GM21576 (cell line): ENCODE data around the gene WASF3.

Experiments used
- ATAC-seq: cut with Tn5 transposase; IDR thresholded peaks from one replicate; pipeline ENCODE4 v1.9.1; 2021; ENCODE audit warnings: mild to moderate bottlenecking, moderate library complexity; ENCODE audit not compliant: unreplicated experiment

The WASF3 gene

DNA sequence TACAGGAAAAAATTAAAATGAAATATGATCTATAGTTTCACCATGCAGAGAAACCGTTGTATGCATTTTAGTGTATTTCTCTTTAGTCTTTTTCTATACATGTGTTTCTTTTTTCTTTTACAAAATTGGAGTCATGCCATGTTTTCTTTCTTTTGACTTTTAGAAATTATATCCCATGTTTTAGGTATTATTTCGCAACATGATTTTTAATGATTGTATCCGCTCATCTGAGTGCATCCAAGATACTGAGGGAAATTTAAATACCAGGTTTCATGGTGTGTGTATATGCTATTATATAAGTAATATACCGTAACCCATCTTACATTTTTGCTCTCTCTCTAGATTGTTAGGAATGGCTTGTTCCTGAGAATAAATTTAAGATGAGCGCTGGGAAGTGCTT lies 120.8 kb downstream of the WASF3 start:
- ATAC-seq: no peak

GRCh38 chr13:26678796-26679195 lies 121.3 kb downstream of the WASF3 start:
- no peak for ATAC-seq

GRCh38 chr13:26679411-26680122 lies 122.1 kb downstream of the WASF3 start:
- no peak for ATAC-seq

DNA sequence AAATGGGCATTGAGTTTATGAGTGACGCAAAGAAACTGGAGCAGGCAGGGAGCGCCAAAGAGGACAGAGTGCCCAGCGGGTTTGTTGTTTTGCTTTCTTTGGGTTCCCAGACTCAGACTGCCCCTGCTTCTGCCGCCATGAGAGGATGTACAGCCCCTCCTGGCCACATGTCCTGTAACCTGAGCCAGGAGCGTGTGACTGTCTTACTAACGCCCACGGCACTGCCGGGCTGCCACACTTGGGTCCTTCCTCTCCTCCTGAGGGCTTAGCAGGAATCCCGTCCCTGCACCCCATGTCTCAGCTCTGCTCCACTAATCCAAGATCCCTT lies 122.6 kb downstream of the WASF3 start:
- ATAC-seq: no peak

DNA sequence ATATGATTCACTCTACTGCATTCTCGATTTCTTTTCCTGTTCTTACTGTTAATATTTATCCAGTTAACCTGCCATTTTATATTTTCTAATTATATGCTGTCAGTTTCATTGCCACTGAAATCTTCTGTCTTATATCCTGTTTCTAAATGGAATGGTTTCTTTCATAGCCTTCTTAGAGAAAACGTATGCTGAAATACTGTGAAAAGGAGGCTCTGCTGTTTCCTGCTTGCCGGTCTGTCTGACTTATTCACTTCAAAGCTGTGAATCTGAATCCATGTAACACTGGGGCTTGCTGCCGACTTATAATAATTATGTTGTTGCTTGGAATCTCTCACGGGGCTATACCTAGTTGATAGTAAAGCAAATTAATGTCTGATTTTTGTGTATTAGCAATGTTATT lies 123.1 kb downstream of the WASF3 start:
- no peak for ATAC-seq

GRCh38 chr13:26681036-26681435 lies 123.6 kb downstream of the WASF3 start:
- ATAC-seq: no peak

- ATAC-seq: no peak
Measured at GRCh38 chr13:26682606-26683005, 125.1 kb downstream of the WASF3 start.

GRCh38 chr13:26685606-26686005 lies 128.1 kb downstream of the WASF3 start:
- no peak for ATAC-seq

- ATAC-seq: no peak
Measured at GRCh38 chr13:26686285-26686684, 128.8 kb downstream of the WASF3 start.

DNA sequence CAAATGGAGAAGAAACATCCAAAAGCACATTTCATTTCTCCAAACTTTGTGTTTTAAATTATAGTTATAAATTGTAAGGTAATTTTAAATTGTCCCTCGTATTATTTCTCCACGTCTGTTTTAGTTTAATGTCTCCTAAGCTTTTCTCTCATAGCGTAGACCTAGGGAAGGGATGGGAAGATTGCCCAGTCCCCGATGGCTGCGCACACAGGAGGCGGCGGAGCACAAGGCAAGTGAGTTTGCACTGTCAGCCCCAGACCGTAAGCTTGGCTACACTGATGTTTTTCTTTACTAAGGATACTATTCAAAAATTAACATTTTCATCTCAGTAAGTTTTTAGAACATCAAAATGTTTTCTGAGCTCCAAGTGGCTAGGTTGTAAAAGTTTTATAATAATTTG lies 130.8 kb downstream of the WASF3 start:
- no peak for ATAC-seq

DNA sequence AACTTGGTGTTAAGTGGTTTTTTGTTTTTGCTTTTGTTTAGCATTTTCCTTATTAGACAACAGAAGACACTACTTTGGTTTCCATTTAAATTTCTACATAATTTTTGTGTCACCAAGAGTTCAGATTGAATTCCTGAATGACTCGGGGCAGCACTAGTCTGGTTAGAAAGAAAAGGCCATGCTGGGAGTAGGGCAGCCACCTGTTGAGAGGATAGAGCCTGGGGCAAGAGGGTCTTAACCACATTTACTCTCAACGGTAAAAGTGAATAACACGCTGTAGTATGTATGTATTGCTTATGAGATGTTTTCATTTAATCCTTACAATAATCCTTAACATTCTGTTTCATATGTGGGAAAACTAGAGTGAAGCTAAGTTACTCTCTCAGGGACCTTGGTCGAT lies 131.5 kb downstream of the WASF3 start:
- ATAC-seq: no peak

DNA sequence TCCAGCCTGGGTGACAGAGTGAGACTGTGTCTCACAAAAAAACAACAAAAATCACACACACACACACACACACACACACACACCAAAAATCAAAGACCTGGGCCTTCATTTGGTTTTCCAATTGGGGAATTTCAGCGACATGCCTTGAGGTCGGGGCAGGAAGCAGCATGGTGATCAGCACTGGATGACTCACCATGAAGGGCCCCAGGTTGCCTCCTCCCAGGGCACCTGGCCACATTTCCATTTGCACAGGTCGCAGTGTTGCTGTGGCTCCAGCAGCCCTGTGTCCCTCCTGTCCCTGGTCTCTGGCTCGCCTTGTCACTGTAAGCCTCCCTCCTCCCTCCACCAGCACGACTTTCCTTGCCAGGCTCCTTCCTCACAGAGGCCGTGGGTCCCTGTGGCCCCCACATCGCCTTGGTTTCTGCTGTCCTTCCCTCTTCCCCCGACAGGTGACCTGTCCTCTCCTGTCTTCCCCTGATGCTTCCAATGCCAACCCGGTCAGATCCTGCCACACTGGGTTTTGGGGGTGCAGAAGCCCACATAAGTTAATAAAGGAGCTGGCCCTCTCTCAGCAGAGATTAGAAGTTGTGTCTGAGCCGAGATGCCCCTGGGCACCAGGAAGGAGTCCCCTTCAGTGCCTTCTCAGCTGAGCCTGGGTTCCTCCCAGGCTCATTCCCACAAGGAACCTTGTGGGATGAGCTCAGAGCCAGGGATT lies 136.4 kb downstream of the WASF3 start:
- ATAC-seq: no peak

DNA sequence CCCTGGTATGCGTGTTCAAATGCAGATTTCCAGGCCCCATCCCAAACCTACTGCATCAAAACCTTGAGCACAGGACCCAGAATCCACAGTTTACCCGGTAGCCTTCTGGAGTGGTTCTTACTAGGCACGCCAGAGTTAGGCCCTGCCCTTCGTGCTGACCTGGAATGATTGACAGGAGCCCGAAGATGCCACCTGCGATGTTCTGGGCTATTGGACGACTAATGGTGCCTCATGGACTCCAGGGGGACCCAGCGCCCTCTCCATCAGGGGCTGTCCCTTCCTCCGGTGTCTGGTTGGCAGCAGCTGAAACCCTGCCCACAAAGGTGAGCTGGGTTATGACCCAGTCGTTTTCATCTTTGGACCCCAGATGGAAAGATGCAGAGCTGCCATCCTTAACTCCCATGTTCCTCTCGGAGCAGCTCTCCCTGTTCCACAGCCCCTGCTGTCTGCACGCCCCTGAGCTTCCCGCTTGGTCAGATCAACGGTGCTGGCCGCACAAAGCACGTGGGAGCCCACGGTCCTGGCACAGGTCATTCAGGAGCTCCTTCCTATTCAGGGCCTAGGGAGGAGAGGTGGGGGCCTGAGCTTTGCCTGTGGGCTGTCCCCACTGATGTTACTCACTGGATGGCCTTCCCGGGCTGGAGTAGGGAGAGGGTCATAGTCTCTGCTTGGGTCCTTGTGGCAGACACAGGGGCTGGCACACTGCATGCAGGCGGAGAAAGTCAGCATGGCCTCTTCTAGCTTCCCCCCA lies 137.3 kb downstream of the WASF3 start:
- no peak for ATAC-seq

GRCh38 chr13:26695360-26695705 lies 137.8 kb downstream of the WASF3 start:
- no peak for ATAC-seq

DNA sequence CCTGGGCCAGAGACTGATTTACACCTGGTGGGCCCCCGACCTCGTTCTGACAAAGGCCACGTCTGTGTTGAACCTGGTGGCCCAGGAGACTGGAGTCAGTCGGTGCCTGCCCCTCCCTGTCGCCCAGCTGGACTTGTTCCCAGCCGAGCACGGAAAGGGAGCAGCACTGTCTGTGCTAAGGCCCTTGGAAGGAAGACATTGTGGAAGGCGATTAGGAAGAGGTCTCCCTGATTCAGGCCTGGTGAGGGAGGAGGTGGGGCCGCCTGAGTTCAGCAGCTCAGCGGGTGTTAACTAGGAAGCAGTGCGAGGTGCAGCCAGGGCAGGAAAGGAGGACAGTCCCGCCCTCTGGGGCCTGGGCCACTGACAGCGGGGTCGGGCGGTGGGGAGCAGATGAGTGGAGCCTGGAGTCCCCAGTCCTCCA lies 138.4 kb downstream of the WASF3 start:
- ATAC-seq: no peak

DNA sequence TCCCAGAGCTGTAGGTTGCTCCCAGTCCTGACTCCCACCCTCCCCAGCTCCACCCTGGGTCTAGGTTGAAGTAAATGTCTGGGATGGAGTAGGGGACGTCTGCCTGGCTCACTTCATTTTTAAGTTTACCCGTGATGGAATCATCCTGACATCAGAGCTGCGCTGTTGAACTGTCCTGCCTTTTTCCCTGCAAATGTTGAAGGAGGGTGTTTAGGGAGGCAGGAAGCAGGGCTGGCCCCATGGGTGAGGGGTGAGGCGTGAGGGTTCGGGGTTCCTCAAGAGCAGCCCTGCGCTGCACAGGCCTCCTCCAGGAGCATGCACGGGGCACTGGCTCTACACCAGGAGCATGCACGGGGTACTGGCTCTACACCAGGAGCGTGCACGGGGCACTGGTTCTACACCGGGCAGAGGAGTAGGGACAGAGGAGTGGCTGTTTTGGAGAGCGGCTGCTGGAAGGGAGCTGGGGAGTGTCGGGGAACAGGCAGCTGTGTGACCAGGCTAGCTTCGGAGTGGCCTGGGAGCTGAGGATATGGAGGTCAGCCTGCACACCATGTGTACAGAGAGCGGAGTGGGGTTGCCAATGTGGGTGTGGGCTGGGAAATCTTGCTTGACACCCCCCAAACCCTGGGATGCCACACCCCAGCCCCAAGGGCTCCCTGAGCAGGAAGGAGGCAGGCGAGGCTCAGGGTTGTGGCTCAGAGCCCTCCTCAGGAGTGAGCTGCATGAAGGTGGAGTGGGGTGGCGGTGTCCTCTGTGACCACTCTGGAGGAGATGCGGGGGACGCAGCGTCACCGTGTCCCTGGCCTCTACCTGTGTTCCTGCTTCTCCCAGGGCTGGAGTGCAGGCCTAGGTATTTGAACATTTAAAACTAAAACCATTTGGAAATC lies 139.8 kb downstream of the WASF3 start:
- no peak for ATAC-seq

DNA sequence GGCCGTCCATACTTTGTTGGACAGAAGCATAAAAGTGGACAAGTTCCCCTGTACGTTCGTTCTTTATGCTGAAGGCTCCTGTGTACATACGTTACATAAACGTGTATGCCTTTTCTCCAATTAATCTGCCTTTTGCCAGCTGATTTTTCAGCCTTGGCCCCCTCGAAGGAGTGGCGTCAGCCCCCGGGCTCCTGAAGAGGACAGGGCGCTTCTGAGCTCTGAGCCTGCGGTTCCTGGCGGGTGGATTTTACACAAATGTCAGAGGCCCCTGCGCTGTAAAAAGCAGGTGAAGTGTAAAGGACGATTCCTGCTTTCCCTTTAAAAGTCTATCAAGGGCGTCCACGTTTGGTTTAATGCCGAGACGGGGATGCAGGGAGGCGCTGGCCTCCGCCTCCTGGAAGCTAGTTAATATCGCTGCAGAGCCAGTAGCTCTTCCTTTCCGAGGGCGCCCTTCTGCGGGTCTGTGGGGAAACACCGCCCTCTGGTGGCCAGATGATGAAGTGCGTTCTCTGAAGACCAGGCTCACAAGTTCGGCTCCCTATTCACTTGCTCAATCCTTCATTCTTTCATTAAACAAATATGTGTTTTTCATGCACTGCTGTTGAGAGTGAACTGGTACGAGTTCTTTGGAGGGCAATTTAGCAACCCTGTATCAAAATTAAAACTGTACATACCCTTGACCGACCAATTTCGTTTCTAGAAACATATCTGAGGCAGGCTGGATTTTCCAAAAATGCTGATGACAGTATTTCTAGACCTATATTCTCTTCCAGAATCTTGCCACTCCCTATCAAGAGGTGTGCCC lies 141.1 kb downstream of the WASF3 start:
- ATAC-seq: peak; percentile 68

- ATAC-seq: no peak
Measured at GRCh38 chr13:26699197-26699490, 141.7 kb downstream of the WASF3 start.

DNA sequence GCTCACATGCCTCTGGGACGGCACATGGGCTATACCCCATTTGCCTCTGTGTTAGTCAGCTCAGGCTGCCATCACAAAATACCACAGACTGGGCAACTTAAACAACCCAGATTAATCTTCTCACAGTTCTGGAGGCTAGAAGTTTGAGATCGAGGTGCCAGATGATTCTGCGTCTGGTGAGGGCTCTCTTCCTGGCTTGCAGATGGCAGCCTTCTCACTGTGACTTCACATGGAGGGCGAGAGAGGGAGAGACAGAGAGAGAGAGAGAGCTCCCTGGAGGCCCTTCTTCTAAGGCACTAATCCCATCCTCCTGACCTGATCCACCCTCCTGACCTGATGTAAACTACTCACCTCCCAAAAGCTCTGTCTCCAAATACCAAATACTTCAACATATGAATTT lies 148.1 kb downstream of the WASF3 start:
- no peak for ATAC-seq

GRCh38 chr13:26706381-26706780 lies 148.9 kb downstream of the WASF3 start:
- ATAC-seq: no peak
